ENCODE results near the gene GDPGP1. TPM values are rescaled to one million over a fixed set of nuclear protein-coding genes. Genes with fewer than 3 reads are reported as not detected.

GDPGP1 gene
- total RNA-seq, 3 donors from 2014 or later (not counting 1 experiment from before 2014, with no cell fraction given), result 7.8 to 11.1 (median 9.5) TPM

DNA sequence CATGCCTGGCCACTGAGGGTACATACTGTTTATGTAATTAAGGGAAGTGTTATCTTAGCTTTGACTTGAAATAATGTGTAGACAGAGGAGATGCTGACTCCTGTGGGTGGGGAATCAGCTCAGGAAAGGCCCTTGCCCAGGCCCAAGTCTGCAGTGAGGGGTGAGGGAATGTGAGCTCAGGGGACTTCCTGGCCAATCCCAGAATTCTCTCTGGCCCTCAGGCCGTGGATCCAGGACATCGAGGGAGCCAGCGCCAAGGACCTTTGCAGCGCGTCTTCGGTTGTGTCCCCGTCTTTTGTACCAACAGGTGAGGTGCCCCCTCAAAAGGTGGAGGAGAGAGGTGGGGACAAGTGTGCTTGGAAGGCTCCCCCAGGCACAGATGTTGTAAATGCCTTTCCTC, 6.7 kb upstream of the GDPGP1 start:
- WGBS (ENCODE audit: insufficient coverage), result 99% methylated on average over 7 of the region's 7 CpGs
- TF ChIP-seq, protein P1, sequence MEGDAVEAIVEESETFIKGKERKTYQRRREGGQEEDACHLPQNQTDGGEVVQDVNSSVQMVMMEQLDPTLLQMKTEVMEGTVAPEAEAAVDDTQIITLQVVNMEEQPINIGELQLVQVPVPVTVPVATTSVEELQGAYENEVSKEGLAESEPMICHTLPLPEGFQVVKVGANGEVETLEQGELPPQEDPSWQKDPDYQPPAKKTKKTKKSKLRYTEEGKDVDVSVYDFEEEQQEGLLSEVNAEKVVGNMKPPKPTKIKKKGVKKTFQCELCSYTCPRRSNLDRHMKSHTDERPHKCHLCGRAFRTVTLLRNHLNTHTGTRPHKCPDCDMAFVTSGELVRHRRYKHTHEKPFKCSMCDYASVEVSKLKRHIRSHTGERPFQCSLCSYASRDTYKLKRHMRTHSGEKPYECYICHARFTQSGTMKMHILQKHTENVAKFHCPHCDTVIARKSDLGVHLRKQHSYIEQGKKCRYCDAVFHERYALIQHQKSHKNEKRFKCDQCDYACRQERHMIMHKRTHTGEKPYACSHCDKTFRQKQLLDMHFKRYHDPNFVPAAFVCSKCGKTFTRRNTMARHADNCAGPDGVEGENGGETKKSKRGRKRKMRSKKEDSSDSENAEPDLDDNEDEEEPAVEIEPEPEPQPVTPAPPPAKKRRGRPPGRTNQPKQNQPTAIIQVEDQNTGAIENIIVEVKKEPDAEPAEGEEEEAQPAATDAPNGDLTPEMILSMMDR (IDR thresholded peaks at IDR 0.05), result no peak
- Histone ChIP-seq H3K4me1 (ENCODE audit: control insufficient read depth, insufficient read depth, low read length) (peaks cover 28% of the 10 kb centered on the region), H3K36me3 (ENCODE audit: control insufficient read depth, insufficient read depth, low read length) (peaks cover 62% of the 10 kb centered on the region), H3K9me3 (ENCODE audit: control insufficient read depth, insufficient read depth, low read length) (no peaks in the 10 kb centered on the region), H3K27me3 (ENCODE audit: control insufficient read depth, insufficient read depth, low read length) (no peaks in the 10 kb centered on the region), H3K4me3 (ENCODE audit: low read length) (no peak overlapping the region), H3K27ac (ENCODE audit: low read length) (no peak overlapping the region)
- no peak overlapping the region for H3K27ac Mint-ChIP-seq
- H3K4me1 Mint-ChIP-seq, result peaks cover 26 to 34% of the 10 kb centered on the region in 2 donors
- no peaks in the 10 kb centered on the region for H3K27me3 Mint-ChIP-seq (ENCODE audit: low read depth in 2 of 2)
- no peak overlapping the region for H3K4me3 Mint-ChIP-seq
- ATAC-seq, result no peak
- intact Hi-C loops (cut with micrococcal nuclease), result no loop called here
- H3K9me3 Mint-ChIP-seq, result no peaks in the 10 kb centered on the region
- no peak for DNase-seq
- H3K36me3 Mint-ChIP-seq, result no peaks in the 10 kb centered on the region

- TF ChIP-seq, protein P1 (IDR thresholded peaks at IDR 0.05), result no peak
- Mint-ChIP-seq H3K4me3 (no peak overlapping the region), H3K9me3 (no peaks in the 10 kb centered on the region), H3K27ac (peak overlapping the region in 1 of 2 donors; percentile 99), H3K36me3 (no peaks in the 10 kb centered on the region), H3K27me3 (ENCODE audit: low read depth in 2 of 2) (no peaks in the 10 kb centered on the region), H3K4me1 (peaks cover 33 to 42% of the 10 kb centered on the region in 2 donors)
- peaks cover 57% of the 10 kb centered on the region for H3K36me3 ChIP-seq (ENCODE audit: control insufficient read depth, insufficient read depth, low read length)
- peaks cover 35% of the 10 kb centered on the region for H3K4me1 ChIP-seq (ENCODE audit: control insufficient read depth, insufficient read depth, low read length)
- 95% methylated on average over 38 of the region's 38 CpGs for WGBS (ENCODE audit: insufficient coverage)
- H3K4me3 ChIP-seq (ENCODE audit: low read length), result no peak overlapping the region
- DNase-seq (no peak), ATAC-seq (no peak)
- no peaks in the 10 kb centered on the region for H3K9me3 ChIP-seq (ENCODE audit: control insufficient read depth, insufficient read depth, low read length)
- intact Hi-C loops (cut with micrococcal nuclease), result no loop called here
- no peak overlapping the region for H3K27ac ChIP-seq (ENCODE audit: low read length)
- H3K27me3 ChIP-seq (ENCODE audit: control insufficient read depth, insufficient read depth, low read length), result no peaks in the 10 kb centered on the region
These were observed 5.9 kb upstream of the GDPGP1 start for GRCh38 chr15:90227816-90228772.

GRCh38 chr15:90228960-90229359, 5.0 kb upstream of the GDPGP1 start:
- H3K27ac Mint-ChIP-seq, result peak overlapping the region; percentile 99
- H3K27me3 Mint-ChIP-seq (ENCODE audit: low read depth in 2 of 2), result no peaks in the 10 kb centered on the region
- TF ChIP-seq, protein P1 (IDR thresholded peaks at IDR 0.05), result no peak
- Histone ChIP-seq H3K4me1 (ENCODE audit: control insufficient read depth, insufficient read depth, low read length) (peaks cover 37% of the 10 kb centered on the region), H3K27ac (ENCODE audit: low read length) (no peak overlapping the region), H3K27me3 (ENCODE audit: control insufficient read depth, insufficient read depth, low read length) (no peaks in the 10 kb centered on the region), H3K4me3 (ENCODE audit: low read length) (no peak overlapping the region), H3K9me3 (ENCODE audit: control insufficient read depth, insufficient read depth, low read length) (no peaks in the 10 kb centered on the region), H3K36me3 (ENCODE audit: control insufficient read depth, insufficient read depth, low read length) (peaks cover 49% of the 10 kb centered on the region)
- peaks cover 34 to 43% of the 10 kb centered on the region in 2 donors for H3K4me1 Mint-ChIP-seq
- intact Hi-C loops (cut with micrococcal nuclease), result no loop called here
- no peak for DNase-seq
- no peaks in the 10 kb centered on the region for H3K36me3 Mint-ChIP-seq
- no peak for ATAC-seq
- no peak overlapping the region for H3K4me3 Mint-ChIP-seq
- no peaks in the 10 kb centered on the region for H3K9me3 Mint-ChIP-seq
- 96% methylated on average over 15 of the region's 15 CpGs for WGBS (ENCODE audit: insufficient coverage)

Measured in natural killer cell (primary cell).